Thoracic aorta (tissue), 2 donors: ENCODE data around the gene SOX10. TPM values are rescaled to one million over a fixed set of nuclear protein-coding genes. Genes with fewer than 3 reads are reported as not detected.

Experiments
- ATAC-seq: fragments of 150-250 bp; one replicate; pipeline ENCODE4 v1.8.0; 2017; ENCODE audit warnings: low read depth; ENCODE audit not compliant: insufficient number of reproducible peaks, low FRiP score
- DNase-seq: peaks from one replicate; pipeline ENCODE4 v3.0.0-alpha.2; 2020; ENCODE audit warnings: low spot score
- H3K27ac ChIP-seq, 2 donors: fragments of 200-600 bp; sonication (generic); 1 replicate in 1 of 2; 2 replicates in 1 of 2; pipeline ENCODE4 v1.5.1; 2016; ENCODE audit warnings: mild to moderate bottlenecking in 2 of 2, moderate library complexity in 2 of 2
- H3K27me3 ChIP-seq: fragments of 200-600 bp; sonication (generic); replicated peaks from 2 replicates; pipeline ENCODE4 v1.6.0; 2016; ENCODE audit warnings: mild to moderate bottlenecking; ENCODE audit not compliant: insufficient read depth
- H3K36me3 ChIP-seq: fragments of 200-600 bp; sonication (generic); one replicate; pipeline ENCODE4 v1.5.1; 2016
- H3K4me1 ChIP-seq, 2 donors: fragments of 200-600 bp; sonication (generic); 1 replicate in 1 of 2; 2 replicates in 1 of 2; pipeline versions ENCODE4 v1.5.1 to v1.6.0; 2016; ENCODE audit warnings: low read depth in 2 of 2, mild to moderate bottlenecking in 1 of 2; ENCODE audit not compliant: control insufficient read depth in 1 of 2
- H3K4me3 ChIP-seq: fragments of 200-600 bp; sonication (generic); 2 replicates; pipeline ENCODE4 v1.5.1; 2016; ENCODE audit warnings: mild to moderate bottlenecking
- H3K9me3 ChIP-seq: fragments of 200-600 bp; sonication (generic); 2 replicates; pipeline ENCODE4 v1.5.1; 2016
- CTCF ChIP-seq: fragments of 200-600 bp; sonication (generic); IDR thresholded peaks from one replicate; pipeline ENCODE4 v1.5.1; 2019; ENCODE audit warnings: antibody characterized with exemption
- total RNA-seq, 2 donors: library from RNA; depleted of rRNA; stranded (reverse); fragments of >200 nt; gene quantifications; one replicate each; pipeline versions ENCODE4 v1.1.0 to v1.2.3, GENCODE V29; 2016

The SOX10 gene
- total RNA-seq, 2 donors from 2014 or later, result 0.49 to 0.95 TPM

DNA sequence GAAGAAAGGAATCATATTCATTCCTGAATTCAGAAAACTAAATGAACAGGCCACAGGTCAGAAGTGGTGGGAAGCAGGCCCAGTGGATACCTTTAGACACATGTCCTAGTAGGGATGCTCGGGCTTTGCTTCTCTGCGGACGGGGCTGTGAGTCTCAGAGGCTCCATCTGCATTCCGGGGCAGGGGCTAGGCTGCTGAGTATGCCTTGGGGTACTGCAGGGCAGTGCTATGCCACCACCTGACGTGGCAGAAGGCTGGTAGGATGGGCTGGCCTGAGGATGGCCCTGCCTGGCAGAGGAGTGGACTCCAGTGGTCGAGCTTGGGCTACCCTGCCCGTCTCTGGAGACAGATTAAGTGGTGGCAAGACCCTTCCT is 40.5 kb downstream of the SOX10 start:
- ATAC-seq (no peak), DNase-seq (no peak)
- Histone ChIP-seq H3K27me3 (no peaks in the 10 kb centered on the region), H3K9me3 (no peaks in the 10 kb centered on the region), H3K27ac (no peak overlapping the region), H3K36me3 (peaks cover 27% of the 10 kb centered on the region), H3K4me3 (no peak overlapping the region), H3K4me1 (no peaks in the 10 kb centered on the region)
- no peak for TF ChIP-seq CTCF

GRCh38 chr22:37943136-37943824 is 41.1 kb downstream of the SOX10 start:
- ATAC-seq (no peak), DNase-seq (no peak)
- Histone ChIP-seq H3K4me1 (no peaks in the 10 kb centered on the region), H3K27me3 (no peaks in the 10 kb centered on the region), H3K4me3 (no peak overlapping the region), H3K27ac (no peak overlapping the region), H3K36me3 (peaks cover 30% of the 10 kb centered on the region), H3K9me3 (no peaks in the 10 kb centered on the region)
- no peak for TF ChIP-seq CTCF

DNA sequence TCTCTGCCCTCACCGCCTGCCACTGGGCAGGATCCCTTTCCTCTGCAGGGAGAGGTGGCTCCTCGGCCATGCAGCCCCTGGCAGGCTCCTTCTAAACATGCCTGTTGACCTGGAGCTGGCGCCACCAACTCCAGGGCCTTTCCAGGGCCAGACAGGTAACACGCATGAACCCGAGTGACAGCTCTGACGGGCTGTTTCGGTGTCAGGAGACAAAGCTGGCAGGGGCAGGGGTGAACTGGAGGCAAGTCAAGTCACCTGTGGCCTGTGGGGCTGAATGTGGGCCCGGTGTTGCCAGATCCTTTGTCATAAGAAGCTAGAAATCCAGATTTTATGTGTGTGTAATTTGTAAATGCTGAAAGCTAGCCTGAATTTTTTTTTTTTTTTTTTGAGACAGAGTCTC is 42.2 kb downstream of the SOX10 start:
- TF ChIP-seq CTCF, result no peak
- Histone ChIP-seq H3K27ac (no peak overlapping the region), H3K9me3 (no peaks in the 10 kb centered on the region), H3K4me1 (no peaks in the 10 kb centered on the region), H3K36me3 (peaks cover 40% of the 10 kb centered on the region), H3K4me3 (no peak overlapping the region), H3K27me3 (no peaks in the 10 kb centered on the region)
- ATAC-seq (no peak), DNase-seq (no peak)

- ATAC-seq, result no peak
- H3K4me1 ChIP-seq, result no peaks in the 10 kb centered on the region
- no peak for TF ChIP-seq CTCF
- no peak overlapping the region for H3K27ac ChIP-seq
- DNase-seq, result no peak
- peaks cover 44% of the 10 kb centered on the region for H3K36me3 ChIP-seq
- H3K9me3 ChIP-seq, result no peaks in the 10 kb centered on the region
- H3K27me3 ChIP-seq, result no peaks in the 10 kb centered on the region
- H3K4me3 ChIP-seq, result no peak overlapping the region
Observed at GRCh38 chr22:37940698-37941376, 43.5 kb downstream of the SOX10 start.

DNA sequence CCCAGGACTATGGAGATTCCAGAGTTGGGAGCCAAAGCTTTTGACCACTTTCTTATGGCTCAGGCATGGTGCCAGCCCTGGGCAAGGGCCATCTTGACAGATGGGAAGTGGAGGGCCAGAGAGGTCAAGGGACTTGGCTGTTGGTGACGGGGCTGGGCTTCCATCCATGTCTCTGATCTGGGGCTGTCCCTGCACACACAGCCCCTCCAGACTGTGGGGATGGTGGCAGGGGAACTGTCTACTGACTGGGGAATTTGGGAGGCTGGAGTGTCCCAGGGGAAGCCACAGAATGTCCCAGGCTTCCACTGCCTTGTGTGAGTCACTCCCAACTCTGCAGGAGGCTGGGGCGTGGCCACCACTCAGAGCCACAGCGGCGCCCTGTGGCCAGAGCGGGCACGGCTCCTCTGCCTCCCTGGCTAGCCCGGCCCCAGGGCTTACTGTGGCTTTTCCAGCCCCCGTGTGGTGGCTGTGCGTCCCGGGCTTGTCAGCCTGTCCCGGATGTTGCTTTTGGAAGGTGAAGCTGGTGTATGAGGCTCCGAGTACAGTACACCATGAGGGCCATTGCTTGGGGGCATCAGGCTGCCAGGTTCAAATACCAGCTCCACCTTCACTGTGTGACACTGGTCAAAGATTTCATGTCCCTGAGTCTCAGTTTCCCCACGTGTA is 50.5 kb downstream of the SOX10 start:
- ATAC-seq, result peak; percentile 93
- DNase-seq, result peak; percentile 84
- Histone ChIP-seq H3K36me3 (peaks cover 21% of the 10 kb centered on the region), H3K27me3 (no peaks in the 10 kb centered on the region), H3K27ac (peak overlapping the region; percentile 55 to 61), H3K4me1 (peaks cover 8 to 15% of the 10 kb centered on the region in 2 donors), H3K4me3 (no peak overlapping the region), H3K9me3 (no peaks in the 10 kb centered on the region)
- TF ChIP-seq CTCF, result peak; percentile 98
